ENCODE data around the gene RSPO3.

- TF ChIP-seq POLR2A (IDR thresholded peaks at IDR 0.05; ENCODE audit: low read depth, low read length) = no peak
- TF ChIP-seq TAF1 (IDR thresholded peaks at IDR 0.05; ENCODE audit: borderline replicate concordance, low read depth, low read length) = no peak
Observed at GRCh38 chr6:127069659-127070279, 48.7 kb upstream of the RSPO3 start.
